GM19238 (cell line): Measurements from ENCODE around the gene FIG4.
"Not testable (repeated sequence)": the region's sequence is repeated elsewhere in the genome, so short reads cannot be mapped to it uniquely, and the experiment has no call there.

ENCODE experiments used
- DNase-seq: peaks from one replicate; pipeline ENCODE4 v3.0.0; 2011; ENCODE audit warnings: low spot score; ENCODE audit not compliant: insufficient read length

FIG4 gene

DNA sequence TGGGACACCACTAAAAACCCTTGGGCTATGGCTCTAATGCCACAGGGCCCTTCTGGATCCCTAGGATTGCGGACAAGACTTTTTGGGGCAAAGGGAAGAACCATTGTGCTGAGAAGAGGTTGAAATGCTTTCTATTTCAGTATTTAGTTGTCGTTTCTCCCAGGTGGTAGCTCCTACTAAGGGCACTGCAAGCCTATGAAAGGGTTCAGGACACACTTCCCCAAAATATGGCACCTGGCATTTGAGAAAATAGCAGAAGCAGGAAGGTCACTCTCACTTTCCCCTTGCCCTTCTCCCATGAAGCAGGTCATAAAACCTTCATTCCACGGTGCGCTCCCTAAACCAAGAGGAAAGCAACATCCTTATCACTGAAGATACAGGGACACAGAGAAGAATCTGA lies 161.6 kb downstream of the FIG4 start:
- no peak for DNase-seq

- no peak for DNase-seq
Measured at GRCh38 chr6:109853426-109853825, 162.3 kb downstream of the FIG4 start.

GRCh38 chr6:109853951-109854350 lies 162.9 kb downstream of the FIG4 start:
- DNase-seq, result no peak

- no peak for DNase-seq
Measured at GRCh38 chr6:109854541-109855308, 163.6 kb downstream of the FIG4 start.

- not testable (repeated sequence) for DNase-seq
Measured at GRCh38 chr6:109855476-109856040, 164.5 kb downstream of the FIG4 start.

- DNase-seq, result no peak
Measured at GRCh38 chr6:109861946-109862345, 170.8 kb downstream of the FIG4 start.

GRCh38 chr6:109864050-109864449 lies 173.0 kb downstream of the FIG4 start:
- DNase-seq, result no peak

DNA sequence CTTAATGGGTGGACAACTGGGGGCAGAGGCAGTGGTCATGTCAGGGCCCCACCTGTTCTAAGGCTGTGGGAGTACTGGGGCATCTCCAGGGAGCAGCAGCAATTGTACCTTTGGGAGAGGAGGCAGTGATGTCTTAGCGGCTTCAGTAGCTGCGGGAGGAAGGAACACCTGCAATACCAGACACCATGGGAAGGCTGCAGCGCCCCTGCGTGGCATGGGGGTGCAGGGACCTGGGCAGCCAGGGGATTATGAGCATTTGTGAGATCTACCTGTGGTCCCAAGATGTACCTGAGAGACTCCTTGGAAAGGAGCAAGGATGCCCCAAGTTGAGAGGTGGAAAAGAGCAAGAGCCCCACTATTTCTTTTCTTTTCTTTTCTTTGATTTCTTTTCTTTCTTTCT lies 174.9 kb downstream of the FIG4 start:
- no peak for DNase-seq

DNA sequence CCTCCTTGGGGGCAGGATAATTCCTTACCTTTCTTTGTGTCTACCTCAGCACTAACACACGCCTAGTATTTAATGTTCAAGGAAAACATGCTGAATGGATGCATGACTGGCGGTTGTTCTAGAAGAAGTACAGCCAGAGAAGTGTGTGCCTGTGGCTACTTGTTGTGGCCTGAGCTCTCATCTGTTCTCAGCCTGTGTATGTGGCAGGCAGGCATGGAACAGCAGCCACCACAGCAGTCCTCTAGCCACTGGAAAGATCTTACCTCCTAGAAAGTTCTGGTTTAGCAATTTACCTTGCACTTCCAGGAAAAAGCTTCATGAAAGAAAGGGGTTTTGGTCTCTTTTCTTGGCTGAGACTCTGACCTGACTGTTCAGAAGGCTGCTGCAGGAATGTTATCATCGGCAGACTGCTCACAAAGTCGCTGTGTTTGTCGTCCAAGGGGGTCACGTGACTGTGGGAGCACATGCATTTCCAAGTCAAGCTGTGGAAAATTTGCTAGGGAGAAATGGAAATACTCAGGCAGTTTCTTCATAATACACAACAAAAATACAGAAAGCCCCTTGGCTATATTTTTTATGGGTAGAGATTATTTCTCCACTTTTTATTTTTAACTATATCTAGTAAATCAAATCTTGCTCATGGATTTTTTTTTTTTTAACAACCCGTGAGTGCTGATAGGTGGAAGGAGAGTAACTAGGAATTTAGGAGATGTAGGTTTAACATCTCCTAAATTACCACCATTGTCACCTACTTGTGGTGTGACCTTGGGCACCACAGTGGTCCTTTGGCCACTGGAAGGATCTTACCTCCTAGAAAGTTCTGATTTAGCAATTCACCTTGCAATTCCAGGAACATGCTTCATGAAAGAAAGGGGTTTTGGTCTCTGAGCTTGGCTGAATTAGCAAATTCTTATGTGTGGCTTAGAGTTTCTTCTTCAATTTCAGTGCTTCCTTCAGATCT lies 176.2 kb downstream of the FIG4 start:
- no peak for DNase-seq

DNA sequence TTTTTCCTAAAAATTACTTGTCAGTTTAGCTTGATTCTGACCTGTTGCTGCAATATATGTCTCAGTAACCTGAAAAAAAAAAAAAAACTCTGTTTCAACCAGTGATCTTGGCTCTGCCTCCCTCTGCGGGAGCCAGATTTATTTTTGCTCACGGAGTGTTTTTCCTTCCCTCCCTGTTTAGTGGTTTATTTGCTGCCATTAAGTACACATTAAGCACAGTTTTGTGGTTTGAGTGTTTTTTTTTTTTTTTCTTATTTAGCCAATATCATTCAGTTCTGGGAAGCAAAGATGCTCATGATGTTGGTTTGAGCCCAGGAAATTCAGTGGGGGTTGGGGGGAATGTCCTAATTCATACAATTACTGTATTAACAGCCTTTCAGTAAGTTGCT lies 176.9 kb downstream of the FIG4 start:
- no peak for DNase-seq

- DNase-seq, result not testable (repeated sequence)
Measured at GRCh38 chr6:109869398-109870088, 178.4 kb downstream of the FIG4 start.

- no peak for DNase-seq
Measured at GRCh38 chr6:109870089-109870410, 179.0 kb downstream of the FIG4 start.

- DNase-seq, result no peak
Measured at GRCh38 chr6:109872549-109872948, 181.5 kb downstream of the FIG4 start.

GRCh38 chr6:109872968-109873545 lies 182.0 kb downstream of the FIG4 start:
- no peak for DNase-seq

DNA sequence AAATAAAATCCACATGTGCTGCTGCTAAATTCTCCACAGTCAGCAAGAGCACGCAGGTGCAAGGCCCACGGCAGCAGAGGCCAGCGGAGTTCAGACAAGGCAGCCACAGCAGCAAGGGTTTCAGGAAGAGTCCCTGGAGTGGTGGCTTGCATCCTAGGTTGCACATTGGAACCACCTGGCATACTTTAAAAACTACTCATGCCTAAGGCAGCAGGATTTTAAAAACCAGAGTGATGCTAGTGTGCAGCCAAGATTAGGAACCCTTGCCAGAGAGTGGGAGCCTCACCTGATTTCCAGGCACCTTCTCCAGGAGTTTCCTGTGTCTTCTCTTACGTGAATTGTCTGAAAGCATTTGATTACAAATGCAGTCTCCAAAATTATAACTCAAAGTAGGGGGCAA lies 183.0 kb downstream of the FIG4 start:
- no peak for DNase-seq

DNA sequence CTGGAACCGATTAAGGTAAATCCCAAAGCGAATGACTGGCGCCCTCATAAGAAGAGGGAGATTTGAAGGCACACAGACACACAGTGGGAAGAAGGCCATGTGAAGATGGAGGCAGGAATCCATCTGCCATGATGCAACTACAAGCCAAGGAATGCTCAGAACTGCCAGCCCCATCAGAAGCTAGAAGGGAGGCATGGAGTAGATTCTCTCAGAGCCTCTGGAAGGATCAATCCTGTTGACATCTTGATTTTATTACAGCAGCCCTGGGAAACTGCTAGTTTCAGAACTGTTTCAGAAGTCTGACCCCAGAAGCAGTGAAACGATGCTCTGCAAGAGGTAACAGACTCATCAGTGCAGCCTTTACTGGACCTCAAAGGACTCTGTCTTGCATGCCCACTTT lies 183.5 kb downstream of the FIG4 start:
- no peak for DNase-seq
